Spinal cord (tissue), 10 donors: ENCODE data around the gene PELI2. TPM values are rescaled to one million over a fixed set of nuclear protein-coding genes. Genes with fewer than 3 reads are reported as not detected.

Source experiments
- DNase-seq, 6 donors: peaks; one replicate each; pipeline versions ENCODE4 v3.0.0 to v3.0.0-alpha.2; 2013 to 2015; ENCODE audit warnings: low spot score in 6 of 6, low read depth in 4 of 6
- H3K27ac ChIP-seq: one replicate; pipeline ENCODE4 v1.5.1; 2013; ENCODE audit warnings: low read depth, low read length, control low read depth
- H3K27me3 ChIP-seq: one replicate; pipeline ENCODE4 v1.6.1; 2013; ENCODE audit warnings: low read length; ENCODE audit not compliant: control insufficient read depth, insufficient read depth
- H3K36me3 ChIP-seq: one replicate; pipeline ENCODE4 v1.6.1; 2013; ENCODE audit warnings: low read length; ENCODE audit not compliant: control insufficient read depth, insufficient read depth
- H3K4me1 ChIP-seq: one replicate; pipeline ENCODE4 v1.6.1; 2013; ENCODE audit warnings: low read length; ENCODE audit not compliant: control insufficient read depth, insufficient read depth
- H3K4me3 ChIP-seq: one replicate; pipeline ENCODE4 v1.5.1; 2013; ENCODE audit warnings: low read depth, low read length, control low read depth
- H3K9me3 ChIP-seq: one replicate; pipeline ENCODE4 v1.6.1; 2013; ENCODE audit warnings: low read length; ENCODE audit not compliant: control insufficient read depth, insufficient read depth
- WGBS: methylation state at CpG from one replicate; pipeline ENCODE4 v1.1.5; 2013; ENCODE audit warnings: missing lambda C conversion rate; ENCODE audit not compliant: insufficient coverage; 5-methylcytosine and 5-hydroxymethylcytosine counted together
- polyA plus RNA-seq, 2 donors: library from polyadenylated mRNA; unstranded; fragments of 120-200 nt; gene quantifications; one replicate each; pipeline ENCODE4 v1.2.1, GENCODE V29; 2013; ENCODE audit not compliant: insufficient read length in 2 of 2
- total RNA-seq, 2 donors: library from RNA; depleted of rRNA in 1 of 2; stranded (reverse); fragments of 120-200 nt in 1 of 2; fragments of >200 nt in 1 of 2; gene quantifications; one replicate each; pipeline versions ENCODE4 v1.2.3 to v1.2.4, GENCODE V29; 2013 to 2014
- donor health status: healthy.

The PELI2 gene
- total and polyA plus RNA-seq, 4 donors: 8.5 to 20.3 (median 12.9) TPM

DNA sequence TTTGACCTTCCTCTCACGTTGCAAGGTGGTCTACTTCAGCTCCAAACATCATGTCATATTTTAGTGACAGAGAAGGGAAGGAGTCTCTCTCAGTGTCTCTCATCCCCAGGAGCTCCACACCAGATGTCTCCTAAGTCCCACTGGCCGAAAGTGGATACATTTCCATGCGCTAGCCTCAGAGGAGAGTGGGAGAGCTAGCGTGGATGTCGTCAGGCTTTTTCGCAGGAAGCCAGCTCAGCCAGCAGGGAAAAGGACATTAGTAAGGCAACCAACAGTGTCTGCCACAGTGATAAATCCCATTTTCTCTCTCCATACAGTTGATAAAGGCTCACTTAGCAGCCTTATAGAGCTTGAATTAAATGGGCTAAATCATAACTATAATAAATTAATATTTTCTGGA lies 155.7 kb downstream of the PELI2 start:
- H3K9me3 ChIP-seq: no peaks in the 10 kb centered on the region
- no peaks in the 10 kb centered on the region for H3K36me3 ChIP-seq
- no peak overlapping the region for H3K4me3 ChIP-seq
- WGBS: 80% methylated on average over 1 of the region's 6 CpGs
- no peak overlapping the region for H3K27ac ChIP-seq
- peak in 1 of 6 donors; percentile 66 for DNase-seq
- H3K27me3 ChIP-seq: no peaks in the 10 kb centered on the region
- peaks cover 3% of the 10 kb centered on the region for H3K4me1 ChIP-seq

DNA sequence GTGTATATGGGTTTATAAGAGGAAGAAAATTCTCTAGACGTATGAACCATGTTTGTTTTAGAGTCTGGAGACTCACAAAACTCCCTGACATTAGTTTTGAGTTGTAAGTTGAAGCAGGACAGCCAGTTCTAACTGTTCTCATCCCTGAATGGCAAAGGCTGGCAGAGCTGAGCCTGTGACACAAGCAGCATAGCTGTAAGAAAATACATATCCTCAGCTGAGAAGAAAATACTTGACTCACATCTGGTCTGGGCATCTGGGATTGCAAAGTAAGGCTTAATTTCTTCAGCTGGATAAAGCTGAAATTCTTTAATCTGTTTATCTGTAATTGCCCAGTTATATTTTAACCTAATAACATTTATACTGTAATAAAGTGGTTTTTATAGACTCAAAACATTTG lies 156.3 kb downstream of the PELI2 start:
- no CpG with 5 or more reads among the region's 1 CpG for WGBS
- no peaks in the 10 kb centered on the region for H3K9me3 ChIP-seq
- no peak overlapping the region for H3K27ac ChIP-seq
- H3K4me3 ChIP-seq: no peak overlapping the region
- DNase-seq: peak in 1 of 6 donors; percentile 30
- no peaks in the 10 kb centered on the region for H3K27me3 ChIP-seq
- peaks cover 3% of the 10 kb centered on the region for H3K4me1 ChIP-seq
- H3K36me3 ChIP-seq: no peaks in the 10 kb centered on the region

DNA sequence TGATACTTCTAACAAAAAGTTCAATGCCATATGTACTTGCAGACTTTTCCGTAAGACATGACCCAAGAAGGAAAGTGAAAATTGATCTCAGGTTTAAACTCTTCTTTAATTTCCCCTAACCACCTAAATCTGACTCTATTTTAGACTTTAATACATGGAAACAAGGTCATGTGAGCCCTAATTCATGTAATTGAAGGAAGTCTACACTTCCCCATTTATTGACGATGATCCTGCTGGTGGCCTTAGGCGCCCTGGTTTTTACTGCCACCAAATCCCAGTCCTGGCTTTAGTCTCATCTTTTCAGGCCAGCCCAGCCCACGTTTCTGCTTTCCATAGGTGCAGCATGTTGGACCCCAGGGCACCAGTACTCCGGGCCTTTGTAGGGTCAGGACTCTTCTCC lies 157.9 kb downstream of the PELI2 start:
- Histone ChIP-seq H3K27ac (no peak overlapping the region), H3K4me1 (peaks cover 3% of the 10 kb centered on the region), H3K27me3 (no peaks in the 10 kb centered on the region), H3K4me3 (no peak overlapping the region), H3K36me3 (no peaks in the 10 kb centered on the region), H3K9me3 (no peaks in the 10 kb centered on the region)
- 98% methylated on average over 4 of the region's 5 CpGs for WGBS
- no peak for DNase-seq

DNA sequence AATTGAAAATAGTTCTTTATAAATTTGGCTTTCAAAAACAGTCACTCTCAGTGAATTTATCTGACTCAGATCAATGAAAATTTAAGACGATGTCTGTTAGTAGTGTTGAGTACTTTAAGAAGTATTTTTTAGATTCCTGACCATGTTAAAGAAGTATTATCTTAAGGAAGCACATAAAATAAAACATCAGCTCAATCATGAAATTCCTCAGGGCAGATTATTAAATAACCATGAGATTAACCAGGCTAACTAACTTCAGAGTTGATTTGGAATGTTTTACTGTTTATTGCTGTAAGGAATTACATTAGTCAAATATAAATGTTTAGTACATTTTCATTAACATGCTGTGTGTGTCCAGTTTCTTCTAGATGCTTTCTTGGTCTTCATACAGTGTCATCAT lies 160.2 kb downstream of the PELI2 start:
- Histone ChIP-seq H3K4me1 (no peaks in the 10 kb centered on the region), H3K9me3 (no peaks in the 10 kb centered on the region), H3K36me3 (no peaks in the 10 kb centered on the region), H3K27ac (no peak overlapping the region), H3K27me3 (no peaks in the 10 kb centered on the region), H3K4me3 (no peak overlapping the region)
- no CpG with 5 or more reads among the region's 1 CpG for WGBS
- no peak for DNase-seq

DNA sequence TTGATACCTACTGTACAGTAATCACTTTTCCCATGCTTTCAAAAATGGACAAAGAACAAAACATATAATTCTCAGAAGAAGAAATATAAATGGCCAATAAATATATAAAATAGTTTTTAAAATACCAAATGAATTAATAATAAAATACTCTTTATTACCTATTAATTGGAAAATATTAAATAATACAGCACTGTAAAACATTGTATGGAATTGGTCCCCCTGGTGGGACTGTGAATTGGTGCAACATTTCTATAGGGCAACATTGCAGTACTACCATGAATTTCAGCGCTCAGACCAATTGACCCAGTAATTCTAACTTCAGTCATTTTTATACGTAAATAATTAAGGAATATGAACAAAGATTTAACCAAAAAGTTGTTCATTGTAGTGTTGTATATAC lies 162.6 kb downstream of the PELI2 start:
- Histone ChIP-seq H3K36me3 (no peaks in the 10 kb centered on the region), H3K27ac (no peak overlapping the region), H3K4me1 (no peaks in the 10 kb centered on the region), H3K4me3 (no peak overlapping the region), H3K27me3 (no peaks in the 10 kb centered on the region), H3K9me3 (no peaks in the 10 kb centered on the region)
- DNase-seq: no peak
- no CpG with 5 or more reads among the region's 2 CpGs for WGBS

DNA sequence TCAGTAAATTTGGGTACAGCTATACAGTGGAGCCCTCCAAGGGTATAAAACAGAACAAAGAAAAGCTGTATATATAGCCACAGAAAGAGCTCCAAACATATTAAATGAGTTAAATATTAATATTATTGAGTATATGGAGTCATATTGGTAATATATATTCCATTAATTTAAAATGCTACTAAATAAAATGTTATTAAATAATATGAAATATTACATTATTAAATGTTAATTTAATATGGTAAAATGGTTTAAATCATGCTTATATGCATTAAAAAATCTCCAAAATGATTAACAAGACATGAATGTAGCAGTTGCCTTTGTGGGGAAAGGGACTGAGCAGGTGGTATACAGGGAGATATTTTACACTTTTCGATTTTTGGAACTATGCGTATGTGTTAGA lies 164.0 kb downstream of the PELI2 start:
- no peak overlapping the region for H3K4me3 ChIP-seq
- no peaks in the 10 kb centered on the region for H3K9me3 ChIP-seq
- no peaks in the 10 kb centered on the region for H3K27me3 ChIP-seq
- no peaks in the 10 kb centered on the region for H3K4me1 ChIP-seq
- DNase-seq: no peak
- no peak overlapping the region for H3K27ac ChIP-seq
- H3K36me3 ChIP-seq: no peaks in the 10 kb centered on the region
- WGBS: no CpG with 5 or more reads among the region's 2 CpGs

DNA sequence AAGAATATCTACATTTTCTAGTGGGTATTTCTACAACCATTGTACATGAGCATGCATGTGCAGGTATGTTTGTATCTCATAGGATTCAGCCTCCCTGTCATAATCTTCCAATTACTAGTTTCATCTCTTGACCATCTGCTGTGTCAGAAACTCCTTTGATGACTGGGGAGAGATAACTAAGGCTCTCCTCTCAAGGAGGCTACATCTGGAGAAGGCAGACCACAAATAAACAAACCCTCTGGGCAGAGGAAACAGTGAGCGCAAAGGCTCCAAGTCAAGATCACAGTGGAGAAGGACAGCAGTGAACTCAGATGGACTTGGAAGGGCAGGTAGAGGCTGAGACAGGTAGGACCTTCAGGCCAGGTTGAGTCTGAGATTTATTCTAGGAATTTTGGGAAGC lies 166.4 kb downstream of the PELI2 start:
- H3K27me3 ChIP-seq: no peaks in the 10 kb centered on the region
- DNase-seq: no peak
- no peak overlapping the region for H3K27ac ChIP-seq
- no peaks in the 10 kb centered on the region for H3K36me3 ChIP-seq
- no peaks in the 10 kb centered on the region for H3K9me3 ChIP-seq
- H3K4me3 ChIP-seq: no peak overlapping the region
- H3K4me1 ChIP-seq: no peaks in the 10 kb centered on the region
- 100% methylated on average over 1 of the region's 1 CpG for WGBS

DNA sequence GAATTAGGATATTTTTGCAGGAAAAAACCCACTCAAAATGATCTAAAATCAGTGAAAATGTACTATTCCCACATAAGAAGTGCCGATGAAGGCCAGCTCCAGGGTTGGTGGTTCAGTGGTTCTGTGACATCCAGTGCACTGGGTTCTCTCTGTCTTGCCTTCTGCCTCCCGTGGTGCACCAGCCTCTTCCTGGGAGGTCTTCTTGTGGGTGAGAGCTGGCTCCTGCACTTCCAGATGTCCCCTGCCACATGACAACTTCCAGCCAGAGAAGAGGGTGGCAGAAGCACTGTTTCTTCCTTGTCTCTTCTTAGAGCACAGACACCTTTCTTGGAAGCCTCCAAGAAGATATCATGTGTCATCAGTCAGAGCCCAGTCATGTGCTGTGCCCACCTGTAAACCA lies 170.9 kb downstream of the PELI2 start:
- 90% methylated on average over 2 of the region's 2 CpGs for WGBS
- H3K27ac ChIP-seq: no peak overlapping the region
- no peaks in the 10 kb centered on the region for H3K4me1 ChIP-seq
- H3K36me3 ChIP-seq: peaks cover 4% of the 10 kb centered on the region
- no peak for DNase-seq
- no peaks in the 10 kb centered on the region for H3K9me3 ChIP-seq
- H3K27me3 ChIP-seq: no peaks in the 10 kb centered on the region
- no peak overlapping the region for H3K4me3 ChIP-seq

DNA sequence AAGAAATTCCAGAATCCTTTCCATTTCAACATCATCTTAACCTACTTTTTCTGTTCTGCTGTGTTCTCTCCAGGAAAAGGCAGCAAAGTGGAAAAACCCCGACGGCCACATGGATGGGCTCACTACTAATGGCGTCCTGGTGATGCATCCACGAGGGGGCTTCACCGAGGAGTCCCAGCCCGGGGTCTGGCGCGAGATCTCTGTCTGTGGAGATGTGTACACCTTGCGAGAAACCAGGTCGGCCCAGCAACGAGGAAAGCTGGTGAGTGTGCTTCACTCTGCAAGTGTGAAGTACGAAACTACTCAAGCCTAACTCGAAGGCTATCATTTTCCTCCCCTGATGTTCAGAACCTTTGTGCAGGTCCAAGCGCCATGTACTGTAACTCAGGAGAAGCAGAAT lies 172.0 kb downstream of the PELI2 start:
- Histone ChIP-seq H3K9me3 (no peaks in the 10 kb centered on the region), H3K27ac (no peak overlapping the region), H3K4me3 (no peak overlapping the region), H3K4me1 (no peaks in the 10 kb centered on the region), H3K36me3 (peaks cover 7% of the 10 kb centered on the region), H3K27me3 (no peaks in the 10 kb centered on the region)
- DNase-seq: no peak
- 97% methylated on average over 11 of the region's 14 CpGs for WGBS

DNA sequence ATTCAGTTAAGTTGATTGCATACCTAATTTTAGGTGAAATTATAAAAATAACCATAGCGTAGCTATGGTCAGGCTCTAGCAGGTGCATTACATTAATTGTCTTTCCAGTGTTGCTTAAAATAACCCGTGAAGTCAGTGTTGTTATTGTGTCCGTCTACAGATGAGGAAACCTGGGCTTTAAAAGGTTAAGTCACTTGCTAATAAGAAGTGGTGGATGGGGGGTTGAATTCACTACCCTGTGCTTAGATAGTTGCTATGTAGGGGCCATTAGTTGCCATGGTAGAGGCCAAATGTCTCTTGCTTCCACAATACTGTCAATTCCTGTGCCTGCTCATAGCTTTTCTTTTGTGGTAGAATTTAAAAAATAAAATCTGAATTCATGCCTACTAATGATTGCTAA lies 174.8 kb downstream of the PELI2 start:
- Histone ChIP-seq H3K36me3 (peaks cover 7% of the 10 kb centered on the region), H3K27ac (no peak overlapping the region), H3K9me3 (no peaks in the 10 kb centered on the region), H3K4me3 (no peak overlapping the region), H3K27me3 (no peaks in the 10 kb centered on the region), H3K4me1 (no peaks in the 10 kb centered on the region)
- 76% methylated on average over 2 of the region's 3 CpGs for WGBS
- DNase-seq: peak in 1 of 6 donors; percentile 40
